ENCODE data around the gene RAB5A. TPM values are rescaled to one million over a fixed set of nuclear protein-coding genes. Genes with fewer than 3 reads are reported as not detected.

RAB5A gene
- total and polyA plus RNA-seq, 2 experiments from 2014 or later = 110 to 128 TPM

GRCh38 chr3:20022954-20023622 lies 76.2 kb downstream of the RAB5A start:
- H3K4me1 ChIP-seq (ENCODE audit: insufficient read depth) = no peaks in the 10 kb centered on the region
- Mint-ChIP-seq H3K4me1 (peaks cover 2% of the 10 kb centered on the region; the same call in 1 of the 3 replicates), H3K9me3 (no peaks in the 10 kb centered on the region), H3K4me3 (no peak overlapping the region), H3K27me3 (ENCODE audit: insufficient read depth, low read depth, poor library complexity) (no peaks in the 10 kb centered on the region), H3K27ac (no peak overlapping the region), H3K36me3 (ENCODE audit: low read depth) (no peaks in the 10 kb centered on the region)
- no peaks in the 10 kb centered on the region for H3K36me3 ChIP-seq (ENCODE audit: insufficient read depth)
- H3K27me3 ChIP-seq (ENCODE audit: insufficient read depth) = no peaks in the 10 kb centered on the region
- H3K4me3 ChIP-seq = no peak overlapping the region
- no peak overlapping the region for H3K4me2 ChIP-seq
- ATAC-seq = no peak
- no peak for DNase-seq (ENCODE audit: low spot score)
- H3K79me2 ChIP-seq (replicated peaks; ENCODE audit: insufficient read depth) = no peaks in the 10 kb centered on the region
- no peaks in the 10 kb centered on the region for H3K9me2 ChIP-seq (ENCODE audit: insufficient read depth)
- H2AFZ ChIP-seq = peak overlapping the region; percentile 91
- H3K27ac ChIP-seq (ENCODE audit: low read depth) = no peak overlapping the region
- H3F3A ChIP-seq (replicated peaks; ENCODE audit: low read depth) = no peaks in the 10 kb centered on the region
- no peaks in the 10 kb centered on the region for H4K20me1 ChIP-seq (replicated peaks; ENCODE audit: insufficient read depth)
- no peak for TF ChIP-seq STAT1 (IDR thresholded peaks at IDR 0.05; ENCODE audit: unreplicated experiment)

DNA sequence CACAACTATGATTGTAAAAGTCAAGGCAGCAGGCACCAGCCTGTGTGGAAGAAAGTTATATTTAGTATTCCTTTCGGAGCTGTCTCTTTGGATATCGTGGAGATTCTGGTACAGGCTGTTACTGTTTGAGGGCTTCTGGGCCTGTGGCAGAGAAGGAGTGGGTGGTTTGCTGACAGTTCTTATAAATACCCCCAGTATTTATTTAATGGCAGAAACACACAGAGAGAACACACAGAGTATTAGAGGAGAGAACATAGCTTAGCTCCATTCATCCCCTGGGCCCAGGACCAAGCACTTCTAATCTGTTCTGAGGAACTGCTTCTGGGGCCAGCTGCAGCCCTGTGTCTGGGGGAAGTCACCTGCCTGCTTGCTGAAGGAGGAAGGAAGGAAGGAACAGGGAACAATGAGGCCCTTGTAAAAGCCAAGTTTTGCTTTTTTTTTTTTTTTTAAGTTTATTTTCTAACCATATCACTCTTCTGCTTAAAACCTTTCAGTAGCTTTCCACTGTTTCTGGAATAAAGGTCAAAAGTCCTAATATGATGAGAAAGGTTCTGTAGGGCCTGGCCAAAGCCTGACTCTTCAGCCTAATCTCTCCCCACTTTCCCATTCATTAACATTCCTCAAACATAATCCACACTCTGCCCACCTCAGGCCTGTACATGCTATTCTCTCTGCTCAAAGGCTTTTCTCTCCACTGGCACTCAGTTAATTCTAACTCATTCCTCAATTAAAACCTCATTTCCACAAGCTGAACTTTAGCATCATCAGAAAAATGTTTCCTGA lies 76.9 kb downstream of the RAB5A start:
- Histone ChIP-seq H3K79me2 (replicated peaks; ENCODE audit: insufficient read depth) (no peaks in the 10 kb centered on the region), H3K9me2 (ENCODE audit: insufficient read depth) (no peaks in the 10 kb centered on the region), H3K36me3 (ENCODE audit: insufficient read depth) (no peaks in the 10 kb centered on the region), H4K20me1 (replicated peaks; ENCODE audit: insufficient read depth) (no peaks in the 10 kb centered on the region), H3K27me3 (ENCODE audit: insufficient read depth) (no peaks in the 10 kb centered on the region), H3K4me2 (no peak overlapping the region), H3K4me1 (ENCODE audit: insufficient read depth) (no peaks in the 10 kb centered on the region), H3K4me3 (no peak overlapping the region), H3F3A (replicated peaks; ENCODE audit: low read depth) (no peaks in the 10 kb centered on the region), H2AFZ (peak overlapping the region; percentile 91), H3K27ac (ENCODE audit: low read depth) (no peak overlapping the region)
- H3K36me3 Mint-ChIP-seq (ENCODE audit: low read depth) = no peaks in the 10 kb centered on the region
- H3K9me3 Mint-ChIP-seq = no peaks in the 10 kb centered on the region
- H3K4me1 Mint-ChIP-seq = peaks cover 3% of the 10 kb centered on the region; the same call in 2 of the 3 replicates
- no peak overlapping the region for H3K27ac Mint-ChIP-seq
- no peak for DNase-seq (ENCODE audit: low spot score)
- ATAC-seq = peak; percentile 40; the same call in 1 of the 3 replicates
- H3K27me3 Mint-ChIP-seq (ENCODE audit: insufficient read depth, low read depth, poor library complexity) = no peaks in the 10 kb centered on the region
- TF ChIP-seq, protein P1, sequence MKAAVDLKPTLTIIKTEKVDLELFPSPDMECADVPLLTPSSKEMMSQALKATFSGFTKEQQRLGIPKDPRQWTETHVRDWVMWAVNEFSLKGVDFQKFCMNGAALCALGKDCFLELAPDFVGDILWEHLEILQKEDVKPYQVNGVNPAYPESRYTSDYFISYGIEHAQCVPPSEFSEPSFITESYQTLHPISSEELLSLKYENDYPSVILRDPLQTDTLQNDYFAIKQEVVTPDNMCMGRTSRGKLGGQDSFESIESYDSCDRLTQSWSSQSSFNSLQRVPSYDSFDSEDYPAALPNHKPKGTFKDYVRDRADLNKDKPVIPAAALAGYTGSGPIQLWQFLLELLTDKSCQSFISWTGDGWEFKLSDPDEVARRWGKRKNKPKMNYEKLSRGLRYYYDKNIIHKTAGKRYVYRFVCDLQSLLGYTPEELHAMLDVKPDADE (IDR thresholded peaks at IDR 0.05) = no peak
- TF ChIP-seq ZNF331 (CRISPR knock-in tag; IDR thresholded peaks at IDR 0.05; ENCODE audit: low read depth) (no peak), ZNF114 (CRISPR knock-in tag; IDR thresholded peaks at IDR 0.05) (no peak), ZNF462 (CRISPR knock-in tag; IDR thresholded peaks at IDR 0.05) (no peak), JUNB (IDR thresholded peaks at IDR 0.05; ENCODE audit: unreplicated experiment) (no peak), NANOG (IDR thresholded peaks at IDR 0.05; ENCODE audit: borderline replicate concordance) (no peak)
- H3K4me3 Mint-ChIP-seq = no peak overlapping the region

All from GM23338 (cell line).